ENCODE data around the gene ZBTB16. TPM values are rescaled to one million over a fixed set of nuclear protein-coding genes. Genes with fewer than 3 reads are reported as not detected.

The ZBTB16 gene
- total RNA-seq, 2 experiments from 2014 or later = 7.4 to 7.6 TPM

- Mint-ChIP-seq H3K4me3 (no peak overlapping the region), H3K9me3 (no peaks in the 10 kb centered on the region), H3K36me3 (ENCODE audit: low read depth) (no peaks in the 10 kb centered on the region), H3K27me3 (peaks cover 25% of the 10 kb centered on the region), H3K27ac (no peak overlapping the region), H3K4me1 (peaks cover 55% of the 10 kb centered on the region)
- ChIA-PET POLR2A (no interaction called here), CTCF (interaction anchor here (1.1 kb wide), 1 partner anchor 25 kb away, joined by 3 read pairs; no protein-coding TSS in a partner anchor)
- DNase-seq = no peak
Observed at GRCh38 chr11:114074546-114075343, 15.2 kb downstream of the ZBTB16 start.

- Mint-ChIP-seq H3K4me1 (peaks cover 60% of the 10 kb centered on the region), H3K4me3 (no peak overlapping the region), H3K27ac (no peak overlapping the region), H3K27me3 (peaks cover 28% of the 10 kb centered on the region), H3K36me3 (ENCODE audit: low read depth) (no peaks in the 10 kb centered on the region), H3K9me3 (no peaks in the 10 kb centered on the region)
- ChIA-PET POLR2A (no interaction called here), CTCF (no interaction called here)
- no peak for DNase-seq
Observed at GRCh38 chr11:114075344-114075610, 15.8 kb downstream of the ZBTB16 start.

- CTCF ChIA-PET = interaction anchor here (1.4 kb wide), 1 partner anchor 11 kb away, joined by 3 read pairs; no protein-coding TSS in a partner anchor
- Mint-ChIP-seq H3K4me1 (peaks cover 66% of the 10 kb centered on the region), H3K4me3 (no peak overlapping the region), H3K36me3 (ENCODE audit: low read depth) (no peaks in the 10 kb centered on the region), H3K9me3 (no peaks in the 10 kb centered on the region), H3K27me3 (peaks cover 28% of the 10 kb centered on the region), H3K27ac (no peak overlapping the region)
- DNase-seq = peak; percentile 32
- POLR2A ChIA-PET = no interaction called here
Observed at GRCh38 chr11:114075891-114076441, 16.5 kb downstream of the ZBTB16 start.

GRCh38 chr11:114076921-114077331 is 17.4 kb downstream of the ZBTB16 start:
- DNase-seq = no peak
- Mint-ChIP-seq H3K4me3 (peak overlapping the region; percentile 25), H3K27me3 (peaks cover 33% of the 10 kb centered on the region), H3K36me3 (ENCODE audit: low read depth) (no peaks in the 10 kb centered on the region), H3K27ac (peak overlapping the region; percentile 44), H3K9me3 (no peaks in the 10 kb centered on the region), H3K4me1 (peaks cover 70% of the 10 kb centered on the region)
- POLR2A ChIA-PET = no interaction called here
- CTCF ChIA-PET = interaction anchor here (1.4 kb wide), 1 partner anchor 12 kb away, joined by 3 read pairs; no protein-coding TSS in a partner anchor

GRCh38 chr11:114077482-114078305 is 18.2 kb downstream of the ZBTB16 start:
- H3K27ac Mint-ChIP-seq = peak overlapping the region; percentile 84
- no peaks in the 10 kb centered on the region for H3K9me3 Mint-ChIP-seq
- peak overlapping the region; percentile 25 for H3K4me3 Mint-ChIP-seq
- POLR2A ChIA-PET = no interaction called here
- H3K36me3 Mint-ChIP-seq (ENCODE audit: low read depth) = no peaks in the 10 kb centered on the region
- H3K27me3 Mint-ChIP-seq = peaks cover 38% of the 10 kb centered on the region
- CTCF ChIA-PET = interaction anchor here (0.9 to 1.4 kb wide), 2 partner anchors 17 to 182 kb away, joined by 3 read pairs; no protein-coding TSS in a partner anchor
- DNase-seq = peak; percentile 18
- H3K4me1 Mint-ChIP-seq = peaks cover 70% of the 10 kb centered on the region

- CTCF ChIA-PET = interaction anchor here (0.9 to 1.4 kb wide), 2 partner anchors 16 to 181 kb away, joined by 3 read pairs; no protein-coding TSS in a partner anchor
- peaks cover 65% of the 10 kb centered on the region for H3K4me1 Mint-ChIP-seq
- no peak overlapping the region for H3K4me3 Mint-ChIP-seq
- H3K36me3 Mint-ChIP-seq (ENCODE audit: low read depth) = no peaks in the 10 kb centered on the region
- H3K9me3 Mint-ChIP-seq = no peaks in the 10 kb centered on the region
- POLR2A ChIA-PET = no interaction called here
- H3K27me3 Mint-ChIP-seq = peaks cover 40% of the 10 kb centered on the region
- no peak for DNase-seq
- H3K27ac Mint-ChIP-seq = peak overlapping the region; percentile 84
Observed at GRCh38 chr11:114078423-114078822, 18.9 kb downstream of the ZBTB16 start.

GRCh38 chr11:114079511-114080065 is 20.1 kb downstream of the ZBTB16 start:
- ChIA-PET CTCF (interaction anchor here (0.6 kb wide), 2 partner anchors 68 to 263 kb away, joined by 3 to 4 read pairs; no protein-coding TSS in a partner anchor), POLR2A (no interaction called here)
- peaks cover 45% of the 10 kb centered on the region for H3K27me3 Mint-ChIP-seq
- no peak for DNase-seq
- H3K4me3 Mint-ChIP-seq = no peak overlapping the region
- H3K36me3 Mint-ChIP-seq (ENCODE audit: low read depth) = peaks cover 2% of the 10 kb centered on the region
- H3K4me1 Mint-ChIP-seq = peaks cover 56% of the 10 kb centered on the region
- H3K27ac Mint-ChIP-seq = no peak overlapping the region
- no peaks in the 10 kb centered on the region for H3K9me3 Mint-ChIP-seq

- ChIA-PET POLR2A (interaction anchor here (0.6 kb wide), 1 partner anchor 45 kb away, joined by 4 read pairs; no protein-coding TSS in a partner anchor), CTCF (no interaction called here)
- Mint-ChIP-seq H3K36me3 (ENCODE audit: low read depth) (peaks cover 2% of the 10 kb centered on the region), H3K4me3 (no peak overlapping the region), H3K27ac (no peak overlapping the region), H3K4me1 (peaks cover 52% of the 10 kb centered on the region), H3K9me3 (no peaks in the 10 kb centered on the region), H3K27me3 (peaks cover 45% of the 10 kb centered on the region)
- no peak for DNase-seq
Observed at GRCh38 chr11:114080219-114080618, 20.7 kb downstream of the ZBTB16 start.

GRCh38 chr11:114080769-114081168 is 21.3 kb downstream of the ZBTB16 start:
- no peak overlapping the region for H3K4me3 Mint-ChIP-seq
- peaks cover 48% of the 10 kb centered on the region for H3K27me3 Mint-ChIP-seq
- H3K27ac Mint-ChIP-seq = no peak overlapping the region
- CTCF ChIA-PET = no interaction called here
- peaks cover 2% of the 10 kb centered on the region for H3K36me3 Mint-ChIP-seq (ENCODE audit: low read depth)
- peaks cover 50% of the 10 kb centered on the region for H3K4me1 Mint-ChIP-seq
- POLR2A ChIA-PET = interaction anchor here (0.6 kb wide), 1 partner anchor 44 kb away, joined by 4 read pairs; no protein-coding TSS in a partner anchor
- H3K9me3 Mint-ChIP-seq = no peaks in the 10 kb centered on the region
- no peak for DNase-seq

- CTCF ChIA-PET = interaction anchor here (1.1 to 2.6 kb wide), 2 partner anchors 21 to 181 kb away, joined by 5 to 7 read pairs; no protein-coding TSS in a partner anchor
- H3K4me1 Mint-ChIP-seq = peaks cover 46% of the 10 kb centered on the region
- POLR2A ChIA-PET = interaction anchor here (0.7 kb wide), 1 partner anchor 160 kb away, joined by 7 read pairs; no protein-coding TSS in a partner anchor
- no peak overlapping the region for H3K4me3 Mint-ChIP-seq
- H3K27me3 Mint-ChIP-seq = peaks cover 46% of the 10 kb centered on the region
- H3K36me3 Mint-ChIP-seq (ENCODE audit: low read depth) = peaks cover 2% of the 10 kb centered on the region
- DNase-seq = no peak
- peak overlapping the region; percentile 32 for H3K27ac Mint-ChIP-seq
- H3K9me3 Mint-ChIP-seq = no peaks in the 10 kb centered on the region
Observed at GRCh38 chr11:114081641-114082414, 22.3 kb downstream of the ZBTB16 start.

- Mint-ChIP-seq H3K27ac (peak overlapping the region; percentile 34), H3K27me3 (peaks cover 40% of the 10 kb centered on the region), H3K9me3 (no peaks in the 10 kb centered on the region), H3K36me3 (ENCODE audit: low read depth) (peaks cover 2% of the 10 kb centered on the region), H3K4me3 (no peak overlapping the region), H3K4me1 (peaks cover 46% of the 10 kb centered on the region)
- ChIA-PET POLR2A (interaction anchor here (0.7 kb wide), 1 partner anchor 159 kb away, joined by 7 read pairs; no protein-coding TSS in a partner anchor), CTCF (interaction anchor here (1.1 to 2.6 kb wide), 2 partner anchors 22 to 180 kb away, joined by 5 to 7 read pairs; no protein-coding TSS in a partner anchor)
- DNase-seq = no peak
Observed at GRCh38 chr11:114082415-114082748, 22.9 kb downstream of the ZBTB16 start.

GRCh38 chr11:114082767-114083181 is 23.3 kb downstream of the ZBTB16 start:
- Mint-ChIP-seq H3K27ac (no peak overlapping the region), H3K4me1 (peaks cover 44% of the 10 kb centered on the region), H3K4me3 (no peak overlapping the region), H3K27me3 (peaks cover 39% of the 10 kb centered on the region), H3K36me3 (ENCODE audit: low read depth) (peaks cover 2% of the 10 kb centered on the region), H3K9me3 (no peaks in the 10 kb centered on the region)
- no peak for DNase-seq
- CTCF ChIA-PET = interaction anchor here (2.6 kb wide), 1 partner anchor 180 kb away, joined by 7 read pairs; no protein-coding TSS in a partner anchor
- POLR2A ChIA-PET = interaction anchor here (0.7 kb wide), 1 partner anchor 17 kb away, joined by 3 read pairs; no protein-coding TSS in a partner anchor
